ENCODE data around the gene TMEM238L.

Gene TMEM238L

DNA sequence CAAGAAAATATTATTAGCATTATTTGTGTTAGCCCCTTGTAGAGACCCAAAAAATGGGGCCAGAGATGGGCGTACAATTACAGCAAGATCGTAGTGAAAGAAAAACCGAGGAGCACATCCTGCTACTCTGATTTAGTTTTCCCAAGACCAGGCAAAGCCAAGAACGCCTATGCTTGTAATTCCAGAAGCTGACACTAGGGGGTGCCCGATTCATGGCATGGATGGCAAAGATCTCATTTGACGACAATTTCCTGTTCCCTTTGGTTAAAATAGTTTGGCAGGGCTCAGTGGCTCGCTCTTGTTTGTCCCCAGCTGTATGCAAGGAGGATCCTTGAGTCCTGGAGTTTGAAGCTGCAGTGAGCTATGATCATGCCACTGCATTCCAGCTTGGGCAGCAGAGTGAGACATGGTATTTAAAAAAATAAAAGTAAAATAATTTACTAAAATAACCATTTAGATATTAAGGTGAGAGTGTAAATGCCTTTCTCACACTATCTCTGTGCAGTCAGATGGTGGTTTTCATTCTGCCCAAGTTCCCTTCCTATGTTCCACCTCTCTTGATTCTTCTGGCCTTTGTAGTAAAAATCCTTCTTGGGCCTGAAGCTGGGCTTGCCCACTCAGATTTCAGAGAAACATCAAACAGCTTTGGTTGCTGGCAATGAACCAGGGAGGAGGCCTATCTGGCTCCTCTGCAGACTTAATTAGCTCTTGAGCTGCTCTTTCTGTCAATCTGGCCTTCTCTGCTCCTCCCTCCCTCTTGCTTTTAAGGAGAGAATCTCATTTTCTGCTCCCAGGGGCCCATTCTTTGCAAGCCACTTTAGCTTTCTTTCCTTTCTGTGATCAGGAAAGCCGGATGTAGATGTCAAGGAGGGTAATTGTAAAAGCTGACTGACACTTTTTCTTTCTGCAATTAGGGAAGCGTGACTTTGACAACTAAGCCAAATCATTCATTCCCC lies 31.2 kb downstream of the TMEM238L start:
- no peak for DNase-seq

DNA sequence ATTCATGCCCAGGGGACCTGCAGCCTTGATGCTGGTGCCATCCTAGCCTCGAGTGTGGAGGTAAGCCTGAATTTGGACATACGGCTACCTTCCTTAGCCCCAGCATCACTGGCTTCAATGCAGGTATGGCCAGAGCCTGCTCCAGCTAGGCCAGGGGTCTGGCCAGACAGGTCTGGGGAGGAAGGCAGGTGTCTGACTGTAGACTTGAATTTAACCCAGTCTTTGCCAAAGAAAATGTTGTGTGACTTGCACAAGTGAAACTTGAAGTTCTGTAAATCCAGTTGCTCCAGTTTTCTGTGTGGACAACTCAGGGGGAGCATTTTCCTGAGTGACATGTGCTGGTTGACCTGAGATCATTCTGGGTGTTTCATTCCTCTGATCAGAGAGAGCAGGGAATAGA lies 32.8 kb downstream of the TMEM238L start:
- DNase-seq: no peak

DNA sequence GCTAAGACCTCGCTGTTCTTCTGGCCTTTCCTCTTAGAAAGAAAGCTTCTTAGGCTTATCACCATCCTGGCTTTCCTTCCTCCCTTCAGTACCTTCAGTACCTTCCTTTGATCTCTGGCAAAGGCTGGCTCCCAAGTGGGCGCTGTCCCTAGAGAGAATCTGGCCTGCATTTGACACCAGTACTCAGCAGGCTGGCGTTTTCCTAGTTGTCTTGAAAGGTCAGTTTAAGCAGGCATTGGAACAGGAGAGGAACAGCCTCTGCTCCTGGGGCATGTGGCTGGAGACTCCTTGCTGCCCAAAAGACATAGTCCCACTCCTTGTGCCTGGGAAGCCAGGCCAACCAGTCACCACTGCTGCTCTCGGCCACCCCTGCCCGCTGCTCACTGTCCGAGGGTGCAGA lies 34.1 kb downstream of the TMEM238L start:
- no peak for DNase-seq

DNA sequence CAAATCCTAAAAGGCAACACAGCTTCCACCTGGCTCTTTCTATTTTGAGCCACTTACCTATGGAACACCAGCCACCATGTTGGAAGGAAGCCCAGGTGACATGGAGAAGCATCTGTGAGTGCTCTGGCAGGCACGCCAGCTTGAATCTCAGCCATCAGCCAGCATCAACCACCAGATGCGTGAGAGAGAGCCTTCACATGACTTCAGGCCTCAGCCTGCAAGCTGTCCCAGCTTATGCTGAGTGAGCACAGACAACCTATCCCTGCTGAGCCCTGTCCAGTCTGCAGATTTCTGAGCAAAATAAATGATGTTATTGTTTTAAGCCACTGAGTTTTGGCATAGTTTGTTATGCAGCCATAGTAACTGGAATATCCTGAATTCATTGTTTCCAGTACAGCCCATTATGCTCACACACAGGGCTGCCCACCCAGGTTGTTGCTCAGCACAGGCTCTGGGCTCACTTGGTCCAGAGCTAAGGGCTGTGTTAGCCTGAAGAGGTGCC lies 35.1 kb downstream of the TMEM238L start:
- DNase-seq: no peak

DNA sequence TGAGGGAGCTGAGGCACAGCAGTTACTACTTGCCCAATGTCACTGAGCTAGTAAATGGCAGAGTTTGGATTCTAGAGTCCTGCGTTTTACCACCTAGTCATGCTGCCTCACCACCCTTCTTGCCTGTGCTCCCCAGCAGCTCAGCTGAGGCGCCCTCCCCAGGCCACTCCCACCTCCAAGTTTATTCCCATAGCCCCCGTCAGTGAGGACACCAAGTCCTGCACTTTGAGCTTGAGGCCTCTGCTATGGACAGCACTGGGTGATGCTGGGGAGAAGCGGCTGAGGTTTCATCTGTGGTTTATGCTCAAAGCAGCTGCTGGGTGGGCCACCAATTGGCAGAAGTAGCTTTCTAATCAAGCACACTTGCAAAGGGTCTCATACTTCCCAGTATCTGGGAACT lies 36.7 kb downstream of the TMEM238L start:
- DNase-seq: no peak

GRCh38 chr17:10762037-10762436 lies 41.9 kb downstream of the TMEM238L start:
- no peak for DNase-seq

DNA sequence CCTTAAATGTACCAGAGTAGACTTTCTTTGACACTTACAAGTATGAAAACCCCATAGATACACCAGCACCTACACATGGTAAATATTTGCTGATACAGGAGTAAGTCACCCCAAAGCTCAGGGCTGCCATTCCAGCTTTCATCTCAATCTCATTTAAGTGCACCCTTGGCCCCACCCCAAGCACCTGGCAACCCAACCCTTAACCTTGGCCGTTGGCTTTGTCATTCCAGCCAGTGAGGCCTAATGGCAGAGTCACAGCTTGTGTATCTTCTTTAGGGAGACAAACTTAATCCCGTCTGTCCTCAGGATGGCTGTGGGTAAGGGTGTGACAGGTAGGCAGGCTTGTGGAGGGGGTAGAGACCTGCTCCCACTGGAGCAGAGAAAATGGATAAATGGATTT lies 42.6 kb downstream of the TMEM238L start:
- no peak for DNase-seq

GRCh38 chr17:10758062-10758461 lies 45.8 kb downstream of the TMEM238L start:
- DNase-seq: no peak

GRCh38 chr17:10757647-10758046 lies 46.3 kb downstream of the TMEM238L start:
- no peak for DNase-seq

GRCh38 chr17:10757067-10757466 lies 46.8 kb downstream of the TMEM238L start:
- DNase-seq: no peak

- no peak for DNase-seq
Observed at GRCh38 chr17:10756619-10757018, 47.3 kb downstream of the TMEM238L start.

- DNase-seq: no peak
Observed at GRCh38 chr17:10756185-10756584, 47.7 kb downstream of the TMEM238L start.

- DNase-seq: no peak
Observed at GRCh38 chr17:10755592-10756127, 48.2 kb downstream of the TMEM238L start.

DNA sequence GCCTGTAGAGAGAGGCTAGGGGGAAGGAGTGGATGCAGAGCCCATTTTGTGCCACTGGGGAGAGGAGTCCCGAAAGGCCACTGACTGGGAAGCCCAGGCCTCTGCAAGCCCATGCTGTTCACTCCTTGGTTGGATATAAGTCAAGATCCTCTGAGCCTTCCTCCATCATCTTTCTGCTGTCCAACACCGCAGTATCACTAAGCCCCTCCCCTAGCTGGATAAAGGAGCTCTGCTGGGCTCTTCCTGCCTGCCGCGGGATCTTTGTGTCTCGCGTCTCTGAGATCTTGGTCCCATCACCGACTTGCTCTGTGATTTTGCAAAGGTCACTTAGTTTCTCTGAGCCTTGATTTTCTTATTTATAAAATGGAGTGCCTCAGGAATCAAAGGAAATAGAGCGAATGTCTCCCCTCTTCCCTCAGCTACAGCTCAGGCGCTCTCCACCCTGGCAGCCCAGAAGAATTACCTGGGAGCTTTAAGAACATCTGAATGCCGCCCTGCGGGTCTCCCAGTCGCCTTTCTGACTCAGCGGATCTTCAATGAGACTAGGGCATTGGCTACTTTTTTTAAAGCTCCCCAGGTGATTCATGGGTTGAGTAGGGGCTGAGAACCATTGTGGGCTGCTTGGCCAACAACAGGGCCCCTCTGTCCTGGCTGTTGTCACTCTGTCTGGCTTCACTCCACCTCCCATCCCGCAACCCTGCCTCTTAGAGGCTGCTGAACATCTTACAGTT lies 48.9 kb downstream of the TMEM238L start:
- DNase-seq: no peak

- DNase-seq: no peak
Observed at GRCh38 chr17:10754109-10754508, 49.8 kb downstream of the TMEM238L start.

GRCh38 chr17:10752696-10753095 lies 51.2 kb downstream of the TMEM238L start:
- DNase-seq: no peak

- DNase-seq: no peak
Observed at GRCh38 chr17:10751563-10751962, 52.3 kb downstream of the TMEM238L start.

GRCh38 chr17:10750210-10750609 lies 53.7 kb downstream of the TMEM238L start:
- no peak for DNase-seq

GRCh38 chr17:10748531-10749181 lies 55.2 kb downstream of the TMEM238L start:
- DNase-seq: no peak

- no peak for DNase-seq
Observed at GRCh38 chr17:10745231-10745630, 58.7 kb downstream of the TMEM238L start.
